Smooth muscle cell (in vitro differentiated cells): Measurements from ENCODE around the gene CNTN6. TPM values are rescaled to one million over a fixed set of nuclear protein-coding genes. Genes with fewer than 3 reads are reported as not detected.

Experiments used
- DNase-seq: peaks from one replicate; lab custom pipeline; 2025; ENCODE audit not compliant: unreplicated experiment; lab: John Stamatoyannopoulos, UW
- H2AFZ ChIP-seq: fragments of 200-600 bp; sonication (generic); 2 replicates; pipeline ENCODE4 v1.6.0; 2016; ENCODE audit warnings: antibody characterized with exemption, low read depth, mild to moderate bottlenecking
- H3F3A ChIP-seq: fragments of 200-600 bp; sonication (generic); 2 replicates; pipeline ENCODE4 v1.6.0; 2017; ENCODE audit warnings: antibody characterized with exemption, low read depth
- H3K27ac ChIP-seq: fragments of 200-600 bp; sonication (generic); 2 replicates; pipeline ENCODE4 v1.5.1; 2016; ENCODE audit warnings: low read depth, mild to moderate bottlenecking
- H3K27me3 ChIP-seq: fragments of 200-600 bp; sonication (generic); 2 replicates; pipeline ENCODE4 v1.6.1; 2016; ENCODE audit warnings: low read depth, mild to moderate bottlenecking
- H3K36me3 ChIP-seq: fragments of 200-600 bp; sonication (generic); 2 replicates; pipeline ENCODE4 v1.5.1; 2016; ENCODE audit warnings: low read depth
- H3K4me1 ChIP-seq: fragments of 200-600 bp; sonication (generic); 2 replicates; pipeline ENCODE4 v1.5.1; 2016; ENCODE audit warnings: low read depth
- H3K4me2 ChIP-seq: fragments of 200-600 bp; sonication (generic); 2 replicates; pipeline ENCODE4 v1.6.0; 2016; ENCODE audit warnings: mild to moderate bottlenecking
- H3K4me3 ChIP-seq: fragments of 200-600 bp; sonication (generic); 2 replicates; pipeline ENCODE4 v1.5.1; 2016; ENCODE audit warnings: mild to moderate bottlenecking
- H3K79me2 ChIP-seq: fragments of 200-600 bp; sonication (generic); 2 replicates; pipeline ENCODE4 v1.6.0; 2016; ENCODE audit warnings: low read depth, mild to moderate bottlenecking
- H3K9ac ChIP-seq: fragments of 200-600 bp; sonication (generic); 2 replicates; pipeline ENCODE4 v1.6.0; 2016; ENCODE audit warnings: low read depth
- H3K9me3 ChIP-seq: fragments of 200-600 bp; sonication (generic); replicated peaks from 2 replicates; pipeline ENCODE4 v1.5.1; 2016; ENCODE audit warnings: low read depth
- H4K20me1 ChIP-seq: fragments of 200-600 bp; sonication (generic); 2 replicates; pipeline ENCODE4 v1.6.0; 2016; ENCODE audit warnings: low read depth
- WGBS: methylation state at CpG from one replicate; pipeline ENCODE4 v1.1.7; 2016; ENCODE audit warnings: low lambda C conversion rate; 5-methylcytosine and 5-hydroxymethylcytosine counted together
- polyA plus RNA-seq: library from polyadenylated mRNA; unstranded; fragments of >200 nt; fragmentation: Nextera tagmentation; extraction: Ambion mirVana; gene quantifications from 2 replicates; pipeline ENCODE4 v1.2.1, GENCODE V29; 2016
- total RNA-seq: library from RNA; depleted of rRNA; stranded (reverse); fragments of >200 nt; gene quantifications from 2 replicates; pipeline ENCODE4 v1.2.3, GENCODE V29; 2014
- TF ChIP-seq, protein P1 (sequence below): fragments of 200-600 bp; sonication (generic); IDR thresholded peaks from 2 replicates; pipeline ENCODE4 v1.5.1; 2017; ENCODE audit warnings: borderline replicate concordance, mild to moderate bottlenecking, antibody characterized with exemption; ENCODE audit not compliant: insufficient read depth, poor library complexity, severe bottlenecking

Gene CNTN6
- total and polyA plus RNA-seq, 2 experiments from 2014 or later: 8.1 to 11.1 TPM

- Histone ChIP-seq H3K9me3 (no peaks in the 10 kb centered on the region), H3K36me3 (no peaks in the 10 kb centered on the region), H4K20me1 (no peaks in the 10 kb centered on the region), H3K4me2 (no peak overlapping the region), H3F3A (no peaks in the 10 kb centered on the region), H3K4me3 (no peak overlapping the region), H3K27me3 (no peaks in the 10 kb centered on the region), H2AFZ (no peak overlapping the region), H3K4me1 (no peaks in the 10 kb centered on the region), H3K9ac (no peak overlapping the region), H3K27ac (no peak overlapping the region), H3K79me2 (no peaks in the 10 kb centered on the region)
- 93% methylated on average over 1 of the region's 1 CpG for WGBS
- DNase-seq: no peak
- TF ChIP-seq, protein P1, sequence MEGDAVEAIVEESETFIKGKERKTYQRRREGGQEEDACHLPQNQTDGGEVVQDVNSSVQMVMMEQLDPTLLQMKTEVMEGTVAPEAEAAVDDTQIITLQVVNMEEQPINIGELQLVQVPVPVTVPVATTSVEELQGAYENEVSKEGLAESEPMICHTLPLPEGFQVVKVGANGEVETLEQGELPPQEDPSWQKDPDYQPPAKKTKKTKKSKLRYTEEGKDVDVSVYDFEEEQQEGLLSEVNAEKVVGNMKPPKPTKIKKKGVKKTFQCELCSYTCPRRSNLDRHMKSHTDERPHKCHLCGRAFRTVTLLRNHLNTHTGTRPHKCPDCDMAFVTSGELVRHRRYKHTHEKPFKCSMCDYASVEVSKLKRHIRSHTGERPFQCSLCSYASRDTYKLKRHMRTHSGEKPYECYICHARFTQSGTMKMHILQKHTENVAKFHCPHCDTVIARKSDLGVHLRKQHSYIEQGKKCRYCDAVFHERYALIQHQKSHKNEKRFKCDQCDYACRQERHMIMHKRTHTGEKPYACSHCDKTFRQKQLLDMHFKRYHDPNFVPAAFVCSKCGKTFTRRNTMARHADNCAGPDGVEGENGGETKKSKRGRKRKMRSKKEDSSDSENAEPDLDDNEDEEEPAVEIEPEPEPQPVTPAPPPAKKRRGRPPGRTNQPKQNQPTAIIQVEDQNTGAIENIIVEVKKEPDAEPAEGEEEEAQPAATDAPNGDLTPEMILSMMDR: no peak
Observed at GRCh38 chr3:1057436-1057835, 35.4 kb upstream of the CNTN6 start.

- Histone ChIP-seq H4K20me1 (no peaks in the 10 kb centered on the region), H3K4me2 (no peak overlapping the region), H3K27ac (peak overlapping the region; percentile 31), H3K4me1 (no peaks in the 10 kb centered on the region), H3K79me2 (no peaks in the 10 kb centered on the region), H3K36me3 (no peaks in the 10 kb centered on the region), H3K9me3 (no peaks in the 10 kb centered on the region), H3K9ac (no peak overlapping the region), H3K27me3 (no peaks in the 10 kb centered on the region), H2AFZ (peak overlapping the region; percentile 68), H3K4me3 (no peak overlapping the region), H3F3A (no peaks in the 10 kb centered on the region)
- DNase-seq: no peak
- TF ChIP-seq, protein P1: no peak
- 72% methylated on average over 4 of the region's 4 CpGs for WGBS
Observed at GRCh38 chr3:1068985-1069384, 23.8 kb upstream of the CNTN6 start.

DNA sequence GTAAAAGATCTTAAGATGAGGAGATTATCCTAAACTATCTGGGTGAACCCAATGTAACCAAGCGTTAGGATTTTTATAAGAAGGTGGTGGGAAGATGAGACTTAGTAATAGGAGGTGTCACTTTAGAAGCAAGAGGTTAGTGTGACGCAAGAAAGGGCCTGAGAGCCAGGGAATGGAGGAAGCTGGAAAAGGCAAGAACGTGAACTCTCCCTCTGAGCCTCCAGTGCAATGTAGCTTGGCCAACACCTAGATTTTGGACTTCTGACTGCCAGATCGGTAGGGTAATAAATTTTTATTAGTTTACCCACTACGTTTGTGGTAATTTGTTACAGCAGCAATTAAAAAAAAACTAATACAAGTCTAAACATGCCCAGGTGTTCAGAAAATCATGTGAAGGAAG is 20.8 kb upstream of the CNTN6 start:
- DNase-seq: no peak
- no peaks in the 10 kb centered on the region for H3K27me3 ChIP-seq
- no peaks in the 10 kb centered on the region for H3K79me2 ChIP-seq
- H3F3A ChIP-seq: no peaks in the 10 kb centered on the region
- H3K9ac ChIP-seq: no peak overlapping the region
- no peak overlapping the region for H2AFZ ChIP-seq
- H3K4me2 ChIP-seq: no peak overlapping the region
- no peaks in the 10 kb centered on the region for H3K9me3 ChIP-seq
- no peaks in the 10 kb centered on the region for H3K36me3 ChIP-seq
- no peaks in the 10 kb centered on the region for H4K20me1 ChIP-seq
- no peaks in the 10 kb centered on the region for H3K4me1 ChIP-seq
- TF ChIP-seq, protein P1: no peak
- WGBS: 81% methylated on average over 5 of the region's 5 CpGs
- no peak overlapping the region for H3K4me3 ChIP-seq
- H3K27ac ChIP-seq: no peak overlapping the region

DNA sequence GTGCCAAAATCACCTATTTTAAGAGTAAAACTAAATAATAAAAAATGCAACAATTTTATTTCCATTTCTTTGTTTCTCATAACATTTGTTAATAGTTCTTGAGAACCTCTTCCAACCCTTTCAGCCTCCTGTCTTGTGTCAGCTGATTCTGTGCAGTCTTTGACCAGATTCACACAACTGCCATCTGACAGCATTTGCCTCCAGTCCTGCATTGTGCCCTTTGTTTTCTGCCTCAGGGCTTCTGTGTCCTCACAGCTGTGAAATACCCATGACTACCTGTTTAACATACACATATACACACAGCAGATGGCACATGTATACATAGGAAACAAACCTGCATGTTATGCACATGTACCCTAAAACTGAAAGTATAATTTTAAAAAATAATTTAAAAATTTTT is 13.2 kb upstream of the CNTN6 start:
- no peaks in the 10 kb centered on the region for H3K36me3 ChIP-seq
- no peaks in the 10 kb centered on the region for H3K79me2 ChIP-seq
- no peak overlapping the region for H3K9ac ChIP-seq
- TF ChIP-seq, protein P1: no peak
- H3K27ac ChIP-seq: no peak overlapping the region
- H4K20me1 ChIP-seq: no peaks in the 10 kb centered on the region
- no peaks in the 10 kb centered on the region for H3K27me3 ChIP-seq
- no peak overlapping the region for H2AFZ ChIP-seq
- H3F3A ChIP-seq: no peaks in the 10 kb centered on the region
- no peak overlapping the region for H3K4me3 ChIP-seq
- no peak for DNase-seq
- no peaks in the 10 kb centered on the region for H3K9me3 ChIP-seq
- H3K4me2 ChIP-seq: no peak overlapping the region
- H3K4me1 ChIP-seq: no peaks in the 10 kb centered on the region
